ENCODE measurements around the gene UNC13A.

UNC13A gene

DNA sequence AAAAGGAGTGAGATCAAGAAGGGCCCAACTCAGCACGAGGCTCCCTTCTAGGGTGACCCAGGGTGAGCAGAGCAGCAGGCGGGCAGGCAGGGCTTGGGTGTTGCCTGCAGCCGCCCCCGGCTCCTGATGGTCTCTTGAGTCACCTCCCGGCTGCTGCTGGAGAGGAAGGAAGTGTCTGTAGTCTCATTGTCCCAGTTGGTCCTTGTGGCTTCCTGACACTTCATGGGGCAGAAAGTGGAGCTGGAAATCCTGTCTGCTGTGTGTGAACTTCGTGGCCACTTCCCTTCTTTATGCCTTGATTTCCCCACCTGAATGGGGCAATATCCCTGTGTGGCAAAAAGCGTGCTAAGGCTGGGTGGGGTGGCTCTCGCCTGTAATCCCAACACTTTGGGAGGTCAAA lies 33.7 kb upstream of the UNC13A start:
- Histone ChIP-seq H3K9me3 (ENCODE audit: control insufficient read depth, low read length) (no peaks in the 10 kb centered on the region), H3K36me3 (ENCODE audit: control insufficient read depth, insufficient read depth, low read length) (peaks cover 6% of the 10 kb centered on the region), H3K9ac (ENCODE audit: low read length) (peak overlapping the region; percentile 4), H3K27me3 (ENCODE audit: control insufficient read depth, insufficient read depth, low read length) (no peaks in the 10 kb centered on the region), H3K4me3 (ENCODE audit: low read length) (no peak overlapping the region), H3K4me1 (ENCODE audit: control insufficient read depth, insufficient read depth, low read length) (peaks cover 32% of the 10 kb centered on the region)

DNA sequence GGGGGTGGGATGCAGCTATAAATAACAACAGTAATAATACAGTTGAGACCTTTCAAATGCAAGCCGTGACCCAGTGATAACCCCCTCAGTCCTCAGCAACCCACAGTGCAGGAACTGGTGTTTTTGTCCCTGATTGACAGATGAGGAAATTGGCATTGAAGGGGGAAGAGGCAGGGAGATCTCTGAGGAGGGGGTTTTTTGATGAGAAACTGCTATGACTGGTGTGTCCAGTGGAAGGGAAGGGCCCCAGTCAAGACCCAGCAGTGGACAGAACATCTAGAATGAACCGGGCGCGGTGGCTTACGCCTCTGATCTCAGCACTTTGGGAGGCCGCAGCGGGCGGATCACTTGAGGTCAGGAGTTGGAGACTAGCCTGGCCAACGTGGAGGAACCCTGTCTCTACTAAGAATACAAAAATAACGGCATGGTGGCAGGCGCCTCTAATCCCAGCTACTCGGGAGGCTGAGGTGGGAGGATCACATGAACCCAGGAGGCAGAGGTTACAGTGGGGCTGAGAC lies 33.0 kb upstream of the UNC13A start:
- H3K9me3 ChIP-seq (ENCODE audit: control insufficient read depth, low read length), result no peaks in the 10 kb centered on the region
- no peak overlapping the region for H3K4me3 ChIP-seq (ENCODE audit: low read length)
- no peaks in the 10 kb centered on the region for H3K27me3 ChIP-seq (ENCODE audit: control insufficient read depth, insufficient read depth, low read length)
- H3K4me1 ChIP-seq (ENCODE audit: control insufficient read depth, insufficient read depth, low read length), result peaks cover 32% of the 10 kb centered on the region
- H3K36me3 ChIP-seq (ENCODE audit: control insufficient read depth, insufficient read depth, low read length), result peaks cover 6% of the 10 kb centered on the region
- no peak overlapping the region for H3K9ac ChIP-seq (ENCODE audit: low read length)

DNA sequence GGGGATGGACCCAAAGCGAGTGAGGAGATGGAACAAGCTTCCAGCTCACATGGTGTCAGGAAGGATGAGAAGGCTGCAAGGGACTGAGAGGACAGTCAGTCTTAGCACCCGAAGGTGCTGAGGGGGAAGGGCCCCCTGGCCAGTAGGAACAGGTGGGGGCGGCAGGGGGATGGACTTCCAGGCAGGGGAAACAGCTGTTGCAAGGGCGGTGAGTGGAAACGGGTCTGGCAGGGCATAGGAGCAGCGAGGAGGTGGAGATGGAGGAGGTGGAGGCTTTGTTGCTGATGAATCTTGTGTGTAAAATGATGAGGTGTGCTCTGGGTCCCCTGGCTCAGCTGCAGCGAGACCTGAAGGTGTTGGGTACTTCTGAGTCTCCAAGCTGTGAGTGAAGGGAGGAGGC lies 32.3 kb upstream of the UNC13A start:
- Histone ChIP-seq H3K4me3 (ENCODE audit: low read length) (peak overlapping the region; percentile 3), H3K4me1 (ENCODE audit: control insufficient read depth, insufficient read depth, low read length) (peaks cover 32% of the 10 kb centered on the region), H3K27me3 (ENCODE audit: control insufficient read depth, insufficient read depth, low read length) (no peaks in the 10 kb centered on the region), H3K36me3 (ENCODE audit: control insufficient read depth, insufficient read depth, low read length) (peaks cover 6% of the 10 kb centered on the region), H3K9me3 (ENCODE audit: control insufficient read depth, low read length) (no peaks in the 10 kb centered on the region), H3K9ac (ENCODE audit: low read length) (peak overlapping the region; percentile 78)

DNA sequence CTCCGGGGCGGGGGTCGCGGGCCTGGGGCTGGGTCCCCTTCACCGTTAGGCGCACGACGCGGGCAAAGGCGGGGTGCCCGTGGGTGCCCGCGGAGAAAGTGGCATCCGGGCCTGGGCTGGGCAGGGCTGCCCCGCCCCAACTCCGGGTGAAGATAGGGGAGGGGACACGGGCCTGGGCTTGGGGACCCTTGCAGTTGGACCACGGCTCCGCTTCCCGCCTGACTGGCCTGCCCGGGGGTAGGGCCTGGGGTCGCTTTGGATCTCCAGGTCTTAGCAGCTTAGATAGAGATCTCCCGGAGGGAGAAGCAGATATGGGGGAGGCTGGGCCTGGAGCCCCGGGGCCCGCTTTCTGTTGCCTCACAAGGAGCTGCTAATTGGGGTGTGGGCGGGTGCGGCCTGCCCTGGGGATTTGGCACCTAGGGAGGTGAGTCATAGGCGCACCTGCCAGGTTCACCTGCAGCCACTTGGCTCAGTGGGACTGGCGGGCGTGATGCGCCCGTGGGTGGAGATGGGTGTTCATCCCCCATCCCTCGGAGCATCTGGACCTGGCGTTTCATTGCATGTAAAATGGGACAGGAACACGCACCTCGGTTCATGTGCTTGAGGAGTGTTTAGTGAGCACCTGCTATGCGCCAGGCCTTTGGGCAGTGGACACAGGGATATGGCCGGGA lies 31.7 kb upstream of the UNC13A start:
- H3K36me3 ChIP-seq (ENCODE audit: control insufficient read depth, insufficient read depth, low read length), result peaks cover 6% of the 10 kb centered on the region
- peak overlapping the region; percentile 78 for H3K9ac ChIP-seq (ENCODE audit: low read length)
- H3K27me3 ChIP-seq (ENCODE audit: control insufficient read depth, insufficient read depth, low read length), result no peaks in the 10 kb centered on the region
- peak overlapping the region; percentile 3 for H3K4me3 ChIP-seq (ENCODE audit: low read length)
- H3K9me3 ChIP-seq (ENCODE audit: control insufficient read depth, low read length), result no peaks in the 10 kb centered on the region
- peaks cover 32% of the 10 kb centered on the region for H3K4me1 ChIP-seq (ENCODE audit: control insufficient read depth, insufficient read depth, low read length)

- Histone ChIP-seq H3K4me1 (ENCODE audit: control insufficient read depth, insufficient read depth, low read length) (peaks cover 32% of the 10 kb centered on the region), H3K27me3 (ENCODE audit: control insufficient read depth, insufficient read depth, low read length) (no peaks in the 10 kb centered on the region), H3K9me3 (ENCODE audit: control insufficient read depth, low read length) (no peaks in the 10 kb centered on the region)
Observed at GRCh38 chr19:17718947-17719711, 31.0 kb upstream of the UNC13A start, which contains the start of gene MAP1S. Gene MAP1S, plus strand, starts transcription at chr19:17719480. Its CDS starts 23 bp downstream, at chr19:17719503.

DNA sequence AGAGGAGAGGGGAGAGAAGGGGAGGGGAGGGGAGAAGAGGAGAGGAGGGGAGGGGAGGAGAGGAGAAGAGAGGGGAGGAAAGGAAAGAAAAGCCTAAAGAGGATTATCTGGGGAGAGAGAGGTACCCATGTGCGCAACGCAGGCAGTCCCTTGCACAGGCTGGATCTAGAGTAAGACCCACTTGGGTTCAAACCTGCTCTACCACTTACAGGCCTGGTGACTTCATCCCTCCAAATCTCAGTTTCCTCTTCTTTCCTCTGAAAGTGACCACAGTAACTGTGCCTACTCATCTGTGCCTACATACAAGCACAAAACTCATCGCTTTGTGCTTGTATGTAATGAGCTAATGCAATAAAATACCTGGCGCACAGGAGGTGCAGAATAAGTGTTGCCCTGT lies 30.4 kb upstream of the UNC13A start:
- Histone ChIP-seq H3K9me3 (ENCODE audit: control insufficient read depth, low read length) (no peaks in the 10 kb centered on the region), H3K4me1 (ENCODE audit: control insufficient read depth, insufficient read depth, low read length) (peaks cover 32% of the 10 kb centered on the region), H3K36me3 (ENCODE audit: control insufficient read depth, insufficient read depth, low read length) (peaks cover 6% of the 10 kb centered on the region), H3K9ac (ENCODE audit: low read length) (no peak overlapping the region), H3K4me3 (ENCODE audit: low read length) (no peak overlapping the region), H3K27me3 (ENCODE audit: control insufficient read depth, insufficient read depth, low read length) (no peaks in the 10 kb centered on the region)

More at GRCh38 chr19:17718947-17719711, 31.0 kb upstream of the UNC13A start, which contains the start of gene MAP1S:
- H3K9ac ChIP-seq (ENCODE audit: low read length), result peak within 1 kb of the TSS; percentile 78
- peak within 1 kb of the TSS; percentile 32 for H3K4me3 ChIP-seq (ENCODE audit: low read length)
- peaks cover 6% of the 10 kb centered on the region for H3K36me3 ChIP-seq (ENCODE audit: control insufficient read depth, insufficient read depth, low read length)

DNA sequence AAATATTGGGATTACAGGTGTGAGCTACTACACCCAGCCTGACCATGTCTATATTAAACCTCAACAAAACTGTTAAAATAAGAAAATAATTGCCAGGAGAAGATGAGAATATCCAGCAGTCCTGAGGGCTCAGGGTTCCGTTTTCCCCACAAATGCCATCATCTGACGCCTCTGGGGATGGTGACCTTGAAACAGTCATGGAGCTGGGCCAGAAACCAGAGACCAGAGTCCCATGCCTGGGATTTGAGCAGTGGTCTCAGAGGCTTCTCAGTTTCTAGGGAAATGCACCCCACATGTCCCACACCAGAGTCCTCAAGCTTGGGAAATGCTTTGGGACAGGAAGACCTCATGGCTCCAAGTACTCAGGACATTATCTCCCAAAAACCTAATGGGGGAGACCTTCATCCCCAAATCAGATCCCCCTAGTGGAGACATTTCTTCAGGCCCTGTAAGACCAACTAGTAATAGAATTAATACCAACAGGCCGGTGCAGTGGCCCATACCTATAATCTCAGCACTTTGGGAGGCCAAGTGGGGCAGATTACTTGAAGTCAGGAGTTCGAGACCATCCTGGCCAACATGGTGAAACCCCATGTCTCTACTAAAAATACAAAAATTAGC lies 28.3 kb upstream of the UNC13A start:
- Histone ChIP-seq H3K36me3 (ENCODE audit: control insufficient read depth, insufficient read depth, low read length) (no peaks in the 10 kb centered on the region), H3K9ac (ENCODE audit: low read length) (no peak overlapping the region), H3K27me3 (ENCODE audit: control insufficient read depth, insufficient read depth, low read length) (no peaks in the 10 kb centered on the region), H3K4me1 (ENCODE audit: control insufficient read depth, insufficient read depth, low read length) (peaks cover 25% of the 10 kb centered on the region), H3K4me3 (ENCODE audit: low read length) (no peak overlapping the region), H3K9me3 (ENCODE audit: control insufficient read depth, low read length) (no peaks in the 10 kb centered on the region)

- H3K4me3 ChIP-seq (ENCODE audit: low read length), result no peak overlapping the region
- no peak overlapping the region for H3K9ac ChIP-seq (ENCODE audit: low read length)
- no peaks in the 10 kb centered on the region for H3K9me3 ChIP-seq (ENCODE audit: control insufficient read depth, low read length)
- H3K27me3 ChIP-seq (ENCODE audit: control insufficient read depth, insufficient read depth, low read length), result peaks cover 2% of the 10 kb centered on the region
- H3K4me1 ChIP-seq (ENCODE audit: control insufficient read depth, insufficient read depth, low read length), result no peaks in the 10 kb centered on the region
- no peaks in the 10 kb centered on the region for H3K36me3 ChIP-seq (ENCODE audit: control insufficient read depth, insufficient read depth, low read length)
Observed at GRCh38 chr19:17711851-17712250, 23.7 kb upstream of the UNC13A start.

GRCh38 chr19:17706750-17707181 lies 18.6 kb upstream of the UNC13A start:
- H3K9me3 ChIP-seq (ENCODE audit: control insufficient read depth, low read length), result no peaks in the 10 kb centered on the region
- no peaks in the 10 kb centered on the region for H3K4me1 ChIP-seq (ENCODE audit: control insufficient read depth, insufficient read depth, low read length)
- no peak overlapping the region for H3K4me3 ChIP-seq (ENCODE audit: low read length)
- no peak overlapping the region for H3K9ac ChIP-seq (ENCODE audit: low read length)
- H3K27me3 ChIP-seq (ENCODE audit: control insufficient read depth, insufficient read depth, low read length), result peaks cover 8% of the 10 kb centered on the region
- no peaks in the 10 kb centered on the region for H3K36me3 ChIP-seq (ENCODE audit: control insufficient read depth, insufficient read depth, low read length)

- Histone ChIP-seq H3K27me3 (ENCODE audit: control insufficient read depth, insufficient read depth, low read length) (peaks cover 8% of the 10 kb centered on the region), H3K9ac (ENCODE audit: low read length) (no peak overlapping the region), H3K4me3 (ENCODE audit: low read length) (no peak overlapping the region), H3K9me3 (ENCODE audit: control insufficient read depth, low read length) (no peaks in the 10 kb centered on the region), H3K4me1 (ENCODE audit: control insufficient read depth, insufficient read depth, low read length) (no peaks in the 10 kb centered on the region), H3K36me3 (ENCODE audit: control insufficient read depth, insufficient read depth, low read length) (no peaks in the 10 kb centered on the region)
Observed at GRCh38 chr19:17703824-17704463, 15.8 kb upstream of the UNC13A start.

DNA sequence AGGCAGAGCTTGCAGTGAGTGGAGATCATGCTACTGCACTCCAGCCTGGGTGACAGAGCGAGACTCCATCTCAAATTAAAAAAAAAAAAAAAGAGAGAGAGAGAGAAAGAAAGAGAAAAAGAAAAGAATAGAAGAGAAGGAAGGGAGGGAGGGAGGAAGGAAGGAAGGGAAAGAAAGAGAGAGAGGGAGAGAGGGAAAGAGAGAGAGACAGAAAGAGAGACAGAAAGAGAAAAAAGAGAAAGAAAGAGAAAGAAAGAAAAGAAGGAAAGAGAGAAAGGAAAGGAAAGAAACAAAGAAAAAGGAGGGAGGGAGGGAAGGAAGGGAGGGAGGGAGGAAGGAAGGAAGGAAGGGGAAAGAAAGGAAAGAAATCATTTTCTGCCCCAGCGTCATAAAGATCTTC lies 7.0 kb upstream of the UNC13A start:
- Histone ChIP-seq H3K4me1 (ENCODE audit: control insufficient read depth, insufficient read depth, low read length) (no peaks in the 10 kb centered on the region), H3K9ac (ENCODE audit: low read length) (no peak overlapping the region), H3K9me3 (ENCODE audit: control insufficient read depth, low read length) (no peaks in the 10 kb centered on the region), H3K27me3 (ENCODE audit: control insufficient read depth, insufficient read depth, low read length) (no peaks in the 10 kb centered on the region), H3K36me3 (ENCODE audit: control insufficient read depth, insufficient read depth, low read length) (no peaks in the 10 kb centered on the region), H3K4me3 (ENCODE audit: low read length) (no peak overlapping the region)
